Islet of Langerhans (tissue), 1 donor: Measurements from ENCODE around the gene B3GNT5.
A peak's percentile ranks its signal among the peaks of the same experiment; 100 is the strongest.

ENCODE experiments used
- FAIRE-seq: peaks from one replicate; lab custom pipeline; 2011; peaks lifted over from hg19 to GRCh38; lab: Jason Lieb, UNC

B3GNT5 gene

GRCh38 chr3:183265834-183266417, 12.9 kb downstream of the B3GNT5 start:
- FAIRE-seq = no peak

- FAIRE-seq = no peak
These were observed 13.4 kb downstream of the B3GNT5 start for GRCh38 chr3:183266454-183266853.

GRCh38 chr3:183267140-183267539, 14.1 kb downstream of the B3GNT5 start:
- no peak for FAIRE-seq

- no peak for FAIRE-seq
These were observed 15.3 kb downstream of the B3GNT5 start for GRCh38 chr3:183268366-183268765.

- FAIRE-seq = no peak
These were observed 16.3 kb downstream of the B3GNT5 start for GRCh38 chr3:183269345-183269744.

GRCh38 chr3:183270344-183270743, 17.3 kb downstream of the B3GNT5 start:
- FAIRE-seq = no peak

GRCh38 chr3:183272142-183272541, 19.1 kb downstream of the B3GNT5 start:
- FAIRE-seq = no peak

- FAIRE-seq = no peak
These were observed 19.7 kb downstream of the B3GNT5 start for GRCh38 chr3:183272791-183273190.

GRCh38 chr3:183274609-183275008, 21.6 kb downstream of the B3GNT5 start:
- FAIRE-seq = no peak

GRCh38 chr3:183275418-183275817, 22.4 kb downstream of the B3GNT5 start:
- no peak for FAIRE-seq

- FAIRE-seq = no peak
These were observed 22.9 kb downstream of the B3GNT5 start for GRCh38 chr3:183275937-183276336.

GRCh38 chr3:183277260-183277659, 24.2 kb downstream of the B3GNT5 start:
- FAIRE-seq = no peak

- FAIRE-seq = peak; percentile 36
These were observed 25.5 kb downstream of the B3GNT5 start for GRCh38 chr3:183278479-183279088.

GRCh38 chr3:183279371-183279770, 26.3 kb downstream of the B3GNT5 start:
- no peak for FAIRE-seq

GRCh38 chr3:183281126-183281797, 28.2 kb downstream of the B3GNT5 start:
- no peak for FAIRE-seq

- no peak for FAIRE-seq
These were observed 30.8 kb downstream of the B3GNT5 start for GRCh38 chr3:183283886-183284285.

- FAIRE-seq = no peak
These were observed 31.5 kb downstream of the B3GNT5 start for GRCh38 chr3:183284570-183284969.

GRCh38 chr3:183285318-183285717, 32.3 kb downstream of the B3GNT5 start:
- no peak for FAIRE-seq

GRCh38 chr3:183285828-183286457, 32.9 kb downstream of the B3GNT5 start:
- peak; percentile 97 for FAIRE-seq

GRCh38 chr3:183287301-183287971, 34.4 kb downstream of the B3GNT5 start:
- FAIRE-seq = no peak

GRCh38 chr3:183288117-183288516, 35.1 kb downstream of the B3GNT5 start:
- FAIRE-seq = peak; percentile 75

- no peak for FAIRE-seq
These were observed 37.2 kb downstream of the B3GNT5 start for GRCh38 chr3:183290216-183290615.
